HFF-Myc (cell line): ENCODE measurements around the gene TUFM.

Experiments
- DNase-seq: peaks from one replicate; pipeline ENCODE4 v3.0.0-alpha.2; 2011; ENCODE audit warnings: low read depth; ENCODE audit errors: extremely low read depth
- H3K4me3 ChIP-seq: replicated peaks from 2 replicates; pipeline ENCODE4 v1.5.1; 2011; ENCODE audit warnings: low read depth, mild to moderate bottlenecking, control low read depth, low read length
- TF ChIP-seq, protein P1 (sequence below): IDR thresholded peaks from 2 replicates; pipeline ENCODE4 v1.5.1; 2012; ENCODE audit warnings: mild to moderate bottlenecking, low read depth, low read length, control low read depth; ENCODE audit errors: missing control alignments

Gene TUFM

DNA sequence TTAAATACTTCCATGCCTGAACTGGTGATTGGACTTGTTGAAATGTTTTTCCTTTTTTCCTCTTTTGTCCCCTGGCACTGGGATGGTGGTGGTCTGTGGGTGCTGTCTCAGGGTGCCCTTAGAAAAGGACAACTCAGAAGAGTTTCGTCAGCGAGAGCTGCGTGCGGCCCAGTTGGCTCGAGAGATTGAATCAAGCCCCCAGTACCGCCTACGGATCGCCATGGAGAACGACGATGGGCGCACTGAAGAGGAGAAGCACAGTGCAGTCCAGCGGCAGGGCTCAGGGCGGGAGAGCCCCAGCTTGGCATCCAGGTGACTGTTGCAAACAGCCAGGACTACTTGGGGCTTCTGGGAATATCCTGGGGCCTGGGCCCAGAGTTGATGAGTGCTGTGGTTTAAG is 16.4 kb downstream of the TUFM start:
- TF ChIP-seq, protein P1, sequence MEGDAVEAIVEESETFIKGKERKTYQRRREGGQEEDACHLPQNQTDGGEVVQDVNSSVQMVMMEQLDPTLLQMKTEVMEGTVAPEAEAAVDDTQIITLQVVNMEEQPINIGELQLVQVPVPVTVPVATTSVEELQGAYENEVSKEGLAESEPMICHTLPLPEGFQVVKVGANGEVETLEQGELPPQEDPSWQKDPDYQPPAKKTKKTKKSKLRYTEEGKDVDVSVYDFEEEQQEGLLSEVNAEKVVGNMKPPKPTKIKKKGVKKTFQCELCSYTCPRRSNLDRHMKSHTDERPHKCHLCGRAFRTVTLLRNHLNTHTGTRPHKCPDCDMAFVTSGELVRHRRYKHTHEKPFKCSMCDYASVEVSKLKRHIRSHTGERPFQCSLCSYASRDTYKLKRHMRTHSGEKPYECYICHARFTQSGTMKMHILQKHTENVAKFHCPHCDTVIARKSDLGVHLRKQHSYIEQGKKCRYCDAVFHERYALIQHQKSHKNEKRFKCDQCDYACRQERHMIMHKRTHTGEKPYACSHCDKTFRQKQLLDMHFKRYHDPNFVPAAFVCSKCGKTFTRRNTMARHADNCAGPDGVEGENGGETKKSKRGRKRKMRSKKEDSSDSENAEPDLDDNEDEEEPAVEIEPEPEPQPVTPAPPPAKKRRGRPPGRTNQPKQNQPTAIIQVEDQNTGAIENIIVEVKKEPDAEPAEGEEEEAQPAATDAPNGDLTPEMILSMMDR, result no peak
- H3K4me3 ChIP-seq, result no peak overlapping the region
- DNase-seq, result no peak

DNA sequence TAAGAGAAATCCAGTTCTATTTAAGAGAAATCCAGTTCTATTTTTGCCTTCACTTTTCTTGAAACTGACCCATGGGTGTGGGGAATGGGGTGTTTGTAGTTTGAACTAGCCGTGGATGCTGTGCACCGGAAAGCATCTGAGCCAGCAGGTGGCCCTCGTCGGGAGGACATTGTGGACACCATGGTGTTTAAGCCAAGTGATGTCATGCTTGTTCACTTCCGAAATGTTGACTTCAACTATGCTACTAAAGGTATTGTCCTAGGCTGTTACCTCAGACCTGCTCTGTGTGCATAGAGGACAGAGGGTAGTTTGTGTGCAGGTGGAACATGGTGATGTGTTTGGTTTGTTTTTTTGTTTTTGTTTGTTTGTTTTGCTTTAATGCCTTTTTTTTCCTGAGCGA is 20.0 kb downstream of the TUFM start:
- H3K4me3 ChIP-seq, result no peak overlapping the region
- DNase-seq, result no peak
- TF ChIP-seq, protein P1, result no peak

DNA sequence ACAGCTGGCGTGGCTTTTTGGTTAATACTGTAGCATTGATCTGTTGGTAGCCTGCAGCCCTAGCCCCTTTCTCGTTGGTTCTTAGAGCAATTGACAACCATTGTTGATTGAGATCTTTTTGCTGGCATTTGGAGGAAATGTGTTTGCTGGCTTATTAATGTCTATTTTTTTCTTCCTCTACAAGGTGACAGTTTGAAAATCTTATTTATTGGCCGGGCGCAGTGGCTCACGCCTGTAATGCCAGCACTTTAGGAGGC is 21.5 kb downstream of the TUFM start:
- TF ChIP-seq, protein P1, result no peak
- H3K4me3 ChIP-seq, result peak overlapping the region; percentile 91
- DNase-seq, result no peak

- H3K4me3 ChIP-seq, result peak overlapping the region; percentile 91
- TF ChIP-seq, protein P1, result no peak
- DNase-seq, result peak; percentile 85
Measured at GRCh38 chr16:28823873-28824716, 22.1 kb downstream of the TUFM start.

DNA sequence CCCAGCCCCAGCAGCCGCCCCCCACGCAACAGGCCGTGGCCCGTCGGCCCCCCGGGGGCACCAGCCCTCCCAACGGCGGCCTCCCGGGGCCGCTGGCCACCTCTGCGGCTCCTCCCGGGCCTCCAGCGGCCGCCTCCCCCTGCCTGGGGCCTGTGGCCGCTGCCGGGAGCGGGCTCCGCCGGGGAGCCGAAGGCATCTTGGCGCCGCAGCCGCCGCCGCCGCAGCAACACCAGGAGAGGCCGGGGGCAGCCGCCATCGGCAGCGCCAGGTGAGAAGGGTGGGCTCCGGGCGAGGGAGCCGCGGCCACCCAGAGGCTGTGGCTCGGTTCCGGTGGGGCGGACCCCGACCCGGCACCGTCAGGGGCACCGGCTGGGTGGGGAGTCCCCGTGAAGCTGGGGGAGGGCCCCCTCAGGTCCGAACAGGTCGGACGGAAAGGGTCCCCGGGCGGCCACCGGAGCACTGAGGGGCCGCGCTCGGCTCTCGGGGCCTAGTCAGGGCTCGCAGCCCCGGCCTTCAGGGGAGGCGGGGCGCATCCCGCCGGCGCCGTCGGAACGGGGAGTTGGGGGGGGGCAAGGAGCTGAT is 22.8 kb downstream of the TUFM start:
- TF ChIP-seq, protein P1, result no peak
- peak overlapping the region; percentile 91 for H3K4me3 ChIP-seq
- no peak for DNase-seq

DNA sequence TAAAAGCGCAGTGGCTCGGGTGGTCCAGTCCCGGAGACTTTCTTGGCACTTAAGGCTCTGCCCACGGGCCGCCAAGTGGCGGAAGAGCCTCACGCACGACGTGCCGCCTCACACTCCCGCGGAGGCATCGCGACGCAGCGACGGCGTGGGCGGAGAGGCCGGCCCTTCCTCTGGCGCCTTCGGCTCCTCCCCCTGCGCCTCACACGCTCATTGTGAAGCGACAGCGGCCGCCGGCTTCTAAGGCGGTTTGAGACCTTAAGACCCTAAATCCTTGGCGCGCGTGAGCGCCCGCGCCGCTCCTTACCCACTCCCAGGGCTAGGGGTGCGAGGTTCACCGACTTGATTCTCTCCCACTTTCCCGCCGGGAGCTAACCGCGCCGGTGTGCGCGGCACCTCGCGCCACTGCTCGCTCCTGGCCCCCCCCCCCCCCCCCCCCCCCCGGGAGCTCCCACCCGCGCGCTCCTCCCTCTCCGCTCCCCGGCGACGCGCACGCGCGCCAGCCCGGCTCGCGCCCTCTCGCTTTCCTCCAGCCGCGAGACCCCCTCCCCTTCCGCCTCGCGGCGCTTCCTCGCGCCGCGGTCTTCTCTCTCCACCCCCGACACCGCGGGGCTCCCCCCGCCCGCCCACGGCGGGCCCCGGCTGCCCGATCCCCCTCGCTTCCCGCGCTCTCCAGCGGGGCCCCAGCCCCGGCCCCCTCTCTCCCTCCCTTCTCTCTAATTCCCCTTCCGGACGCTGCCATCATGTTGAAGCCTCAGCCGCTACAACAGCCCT is 23.4 kb downstream of the TUFM start, which contains the start of gene ATXN2L:
ATXN2L (plus strand) TSS at position 480 of the 771 bp plus-strand sequence; CDS start at position 741, 261 bp downstream.
- peak within 1 kb of the TSS; percentile 91 for H3K4me3 ChIP-seq
- TF ChIP-seq, protein P1, result no peak
- peak; percentile 82 for DNase-seq
